Measurements from ENCODE around the gene GREB1. TPM values are rescaled to one million over a fixed set of nuclear protein-coding genes. Genes with fewer than 3 reads are reported as not detected.

GREB1 gene
- total and polyA plus RNA-seq, 2 donors, result 0.24 to 0.43 TPM

GRCh38 chr2:11507517-11507916, 26.3 kb upstream of the GREB1 start:
- Histone ChIP-seq H3K36me3 (ENCODE audit: control insufficient read depth in 2 of 2, insufficient read depth in 2 of 2, low read length in 1 of 2) (no peaks in the 10 kb centered on the region), H3K9me3 (ENCODE audit: control insufficient read depth in 2 of 2, insufficient read depth in 1 of 2, low read length in 1 of 2) (no peaks in the 10 kb centered on the region), H3K4me1 (ENCODE audit: control insufficient read depth in 2 of 2, insufficient read depth in 2 of 2, low read length in 2 of 2) (no peaks in the 10 kb centered on the region), H3K4me3 (ENCODE audit: low read length in 2 of 2) (no peak overlapping the region), H3K27me3 (ENCODE audit: control insufficient read depth in 2 of 2, insufficient read depth in 1 of 2, low read length in 1 of 2) (peaks cover 0 to 2% of the 10 kb centered on the region in 2 donors), H3K27ac (ENCODE audit: low read depth in 1 of 2, low read length in 1 of 2) (no peak overlapping the region)
- DNase-seq (ENCODE audit: low read depth in 6 of 9, low spot score in 9 of 9), result no peak
- 92% methylated on average over 2 of the region's 2 CpGs for WGBS

DNA sequence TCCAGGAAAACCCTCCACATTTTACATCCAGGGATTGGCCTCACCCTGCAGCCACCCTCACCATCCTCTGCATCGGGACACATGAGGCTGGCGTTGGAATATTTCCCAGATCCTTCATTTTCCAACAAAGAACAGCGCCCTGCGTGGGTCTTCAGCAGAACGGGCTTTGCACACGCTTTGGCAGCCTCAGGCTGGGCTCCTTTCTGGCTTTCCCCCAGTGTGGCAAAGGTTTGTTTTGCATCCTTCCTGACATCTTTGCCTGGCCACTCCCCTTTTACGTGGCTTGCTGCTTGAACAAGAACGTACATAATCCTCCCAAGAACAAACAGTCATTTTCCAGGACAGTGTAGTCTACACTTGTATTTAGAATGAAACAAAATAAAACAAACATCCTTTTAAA, 25.6 kb upstream of the GREB1 start:
- WGBS, result 89% methylated on average over 8 of the region's 8 CpGs
- Histone ChIP-seq H3K27me3 (ENCODE audit: control insufficient read depth in 2 of 2, insufficient read depth in 1 of 2, low read length in 1 of 2) (peaks cover 0 to 2% of the 10 kb centered on the region in 2 donors), H3K9me3 (ENCODE audit: control insufficient read depth in 2 of 2, insufficient read depth in 1 of 2, low read length in 1 of 2) (no peaks in the 10 kb centered on the region), H3K27ac (ENCODE audit: low read depth in 1 of 2, low read length in 1 of 2) (no peak overlapping the region), H3K4me3 (ENCODE audit: low read length in 2 of 2) (no peak overlapping the region), H3K36me3 (ENCODE audit: control insufficient read depth in 2 of 2, insufficient read depth in 2 of 2, low read length in 1 of 2) (no peaks in the 10 kb centered on the region), H3K4me1 (ENCODE audit: control insufficient read depth in 2 of 2, insufficient read depth in 2 of 2, low read length in 2 of 2) (no peaks in the 10 kb centered on the region)
- DNase-seq (ENCODE audit: low read depth in 6 of 9, low spot score in 9 of 9), result no peak

DNA sequence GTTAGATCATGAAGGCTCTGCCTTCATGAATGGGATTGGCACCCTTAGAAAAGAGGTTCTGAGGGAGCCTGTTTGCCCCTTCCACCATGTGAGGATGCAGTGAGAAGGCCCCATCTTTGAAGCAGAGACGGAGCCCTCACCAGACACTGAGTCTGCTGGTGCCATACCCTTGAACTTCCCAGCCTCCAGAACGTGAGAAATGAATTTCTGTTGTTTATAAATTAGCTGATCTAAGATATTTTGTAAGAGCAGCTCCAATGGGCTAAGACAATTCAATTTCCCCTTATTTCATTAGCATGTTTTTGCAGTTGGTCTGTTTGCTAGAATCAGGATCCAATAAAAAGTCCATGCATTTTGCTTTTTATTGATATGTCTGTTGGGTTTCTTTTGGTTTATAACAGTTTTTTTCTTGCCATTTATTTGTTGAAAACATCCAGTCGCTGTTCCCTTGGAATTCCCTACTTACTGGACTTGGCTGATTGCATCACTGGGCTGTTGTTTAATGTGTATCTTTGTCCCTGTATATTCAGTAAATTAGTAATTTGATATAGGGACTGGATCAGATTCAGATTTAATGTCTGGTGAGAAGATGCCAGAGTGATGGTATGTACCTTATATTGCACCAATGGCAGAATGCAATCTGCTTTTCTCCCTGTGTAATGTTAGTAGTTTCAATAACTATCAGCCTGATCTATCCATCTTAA, 24.0 kb upstream of the GREB1 start:
- no peak for DNase-seq (ENCODE audit: low read depth in 6 of 9, low spot score in 9 of 9)
- Histone ChIP-seq H3K4me3 (ENCODE audit: low read length in 2 of 2) (no peak overlapping the region), H3K4me1 (ENCODE audit: control insufficient read depth in 2 of 2, insufficient read depth in 2 of 2, low read length in 2 of 2) (no peaks in the 10 kb centered on the region), H3K27me3 (ENCODE audit: control insufficient read depth in 2 of 2, insufficient read depth in 1 of 2, low read length in 1 of 2) (peaks cover 0 to 2% of the 10 kb centered on the region in 2 donors), H3K36me3 (ENCODE audit: control insufficient read depth in 2 of 2, insufficient read depth in 2 of 2, low read length in 1 of 2) (no peaks in the 10 kb centered on the region), H3K27ac (ENCODE audit: low read depth in 1 of 2, low read length in 1 of 2) (no peak overlapping the region), H3K9me3 (ENCODE audit: control insufficient read depth in 2 of 2, insufficient read depth in 1 of 2, low read length in 1 of 2) (no peaks in the 10 kb centered on the region)
- WGBS, result 90% methylated on average over 3 of the region's 3 CpGs

DNA sequence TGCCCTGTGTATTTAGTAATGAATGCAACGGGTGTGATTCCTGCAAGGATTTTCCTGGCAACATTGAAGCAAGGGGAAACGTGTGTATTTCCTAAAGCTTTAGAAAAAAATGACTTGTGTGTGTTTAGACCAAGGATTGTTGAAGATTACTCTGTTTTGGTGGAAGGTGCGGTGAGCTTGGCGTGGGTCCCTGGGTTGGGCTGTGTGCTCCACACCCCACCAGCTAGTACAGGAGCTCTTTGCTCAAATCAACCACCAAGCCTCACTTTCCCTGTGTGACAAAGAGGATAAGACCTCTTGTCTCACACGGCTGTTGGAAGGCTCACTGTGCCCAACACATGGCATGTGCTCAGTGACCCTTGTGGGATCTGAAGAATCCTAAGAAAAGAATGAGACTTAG, 21.4 kb upstream of the GREB1 start:
- WGBS, result 91% methylated on average over 5 of the region's 5 CpGs
- no peak for DNase-seq (ENCODE audit: low read depth in 6 of 9, low spot score in 9 of 9)
- Histone ChIP-seq H3K27me3 (ENCODE audit: control insufficient read depth in 2 of 2, insufficient read depth in 1 of 2, low read length in 1 of 2) (peaks cover 0 to 4% of the 10 kb centered on the region in 2 donors), H3K9me3 (ENCODE audit: control insufficient read depth in 2 of 2, insufficient read depth in 1 of 2, low read length in 1 of 2) (no peaks in the 10 kb centered on the region), H3K36me3 (ENCODE audit: control insufficient read depth in 2 of 2, insufficient read depth in 2 of 2, low read length in 1 of 2) (no peaks in the 10 kb centered on the region), H3K27ac (ENCODE audit: low read depth in 1 of 2, low read length in 1 of 2) (no peak overlapping the region), H3K4me1 (ENCODE audit: control insufficient read depth in 2 of 2, insufficient read depth in 2 of 2, low read length in 2 of 2) (no peaks in the 10 kb centered on the region), H3K4me3 (ENCODE audit: low read length in 2 of 2) (no peak overlapping the region)

- H3K4me1 ChIP-seq (ENCODE audit: control insufficient read depth in 2 of 2, insufficient read depth in 2 of 2, low read length in 2 of 2), result no peaks in the 10 kb centered on the region
- H3K27me3 ChIP-seq (ENCODE audit: control insufficient read depth in 2 of 2, insufficient read depth in 1 of 2, low read length in 1 of 2), result peaks cover 0 to 4% of the 10 kb centered on the region in 2 donors
- no peaks in the 10 kb centered on the region for H3K9me3 ChIP-seq (ENCODE audit: control insufficient read depth in 2 of 2, insufficient read depth in 1 of 2, low read length in 1 of 2)
- H3K36me3 ChIP-seq (ENCODE audit: control insufficient read depth in 2 of 2, insufficient read depth in 2 of 2, low read length in 1 of 2), result no peaks in the 10 kb centered on the region
- no peak overlapping the region for H3K4me3 ChIP-seq (ENCODE audit: low read length in 2 of 2)
- no peak for DNase-seq (ENCODE audit: low read depth in 6 of 9, low spot score in 9 of 9)
- whole genome bisulfite sequencing, result 96% methylated on average over 5 of the region's 5 CpGs
- no peak overlapping the region for H3K27ac ChIP-seq (ENCODE audit: low read depth in 1 of 2, low read length in 1 of 2)
Observed at GRCh38 chr2:11513319-11513718, 20.5 kb upstream of the GREB1 start.

- Histone ChIP-seq H3K27ac (ENCODE audit: low read depth in 1 of 2, low read length in 1 of 2) (no peak overlapping the region), H3K4me3 (ENCODE audit: low read length in 2 of 2) (no peak overlapping the region), H3K36me3 (ENCODE audit: control insufficient read depth in 2 of 2, insufficient read depth in 2 of 2, low read length in 1 of 2) (no peaks in the 10 kb centered on the region), H3K27me3 (ENCODE audit: control insufficient read depth in 2 of 2, insufficient read depth in 1 of 2, low read length in 1 of 2) (peaks cover 0 to 4% of the 10 kb centered on the region in 2 donors), H3K4me1 (ENCODE audit: control insufficient read depth in 2 of 2, insufficient read depth in 2 of 2, low read length in 2 of 2) (no peaks in the 10 kb centered on the region), H3K9me3 (ENCODE audit: control insufficient read depth in 2 of 2, insufficient read depth in 1 of 2, low read length in 1 of 2) (no peaks in the 10 kb centered on the region)
- no peak for DNase-seq (ENCODE audit: low read depth in 6 of 9, low spot score in 9 of 9)
- 94% methylated on average over 3 of the region's 3 CpGs for WGBS
Observed at GRCh38 chr2:11514081-11514730, 19.6 kb upstream of the GREB1 start.

- Histone ChIP-seq H3K27me3 (ENCODE audit: control insufficient read depth in 2 of 2, insufficient read depth in 1 of 2, low read length in 1 of 2) (peaks cover 0 to 4% of the 10 kb centered on the region in 2 donors), H3K9me3 (ENCODE audit: control insufficient read depth in 2 of 2, insufficient read depth in 1 of 2, low read length in 1 of 2) (no peaks in the 10 kb centered on the region), H3K4me1 (ENCODE audit: control insufficient read depth in 2 of 2, insufficient read depth in 2 of 2, low read length in 2 of 2) (no peaks in the 10 kb centered on the region), H3K36me3 (ENCODE audit: control insufficient read depth in 2 of 2, insufficient read depth in 2 of 2, low read length in 1 of 2) (no peaks in the 10 kb centered on the region), H3K4me3 (ENCODE audit: low read length in 2 of 2) (no peak overlapping the region), H3K27ac (ENCODE audit: low read depth in 1 of 2, low read length in 1 of 2) (no peak overlapping the region)
- no peak for DNase-seq (ENCODE audit: low read depth in 6 of 9, low spot score in 9 of 9)
- WGBS, result 99% methylated on average over 6 of the region's 6 CpGs
Observed at GRCh38 chr2:11514904-11515303, 18.9 kb upstream of the GREB1 start.

DNA sequence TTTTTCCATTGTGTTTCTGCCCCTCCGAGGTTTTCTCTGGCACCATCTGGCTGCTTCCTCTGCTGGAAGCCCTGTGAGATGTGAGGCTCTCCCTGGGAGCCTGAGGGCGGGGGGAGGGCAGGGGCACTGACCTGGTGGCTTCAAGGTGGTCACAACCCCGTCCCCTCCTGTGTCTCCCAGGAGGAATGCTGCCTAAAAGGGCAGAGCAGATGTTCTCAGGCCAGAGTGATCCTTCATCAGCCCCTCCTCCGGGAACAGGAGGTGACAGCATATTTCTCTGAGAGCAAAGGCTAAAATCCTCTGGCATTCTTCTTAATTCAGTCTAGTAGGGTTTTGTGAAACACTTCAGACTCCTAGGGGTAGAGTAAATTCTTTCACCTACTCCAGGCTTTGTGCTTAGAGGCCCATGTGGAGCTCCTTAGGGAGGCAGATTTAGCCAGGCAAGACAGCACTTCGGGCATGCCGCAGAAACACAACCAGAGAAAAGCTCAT, 18.3 kb upstream of the GREB1 start:
- Histone ChIP-seq H3K4me3 (ENCODE audit: low read length in 2 of 2) (no peak overlapping the region), H3K27ac (ENCODE audit: low read depth in 1 of 2, low read length in 1 of 2) (no peak overlapping the region), H3K36me3 (ENCODE audit: control insufficient read depth in 2 of 2, insufficient read depth in 2 of 2, low read length in 1 of 2) (no peaks in the 10 kb centered on the region), H3K4me1 (ENCODE audit: control insufficient read depth in 2 of 2, insufficient read depth in 2 of 2, low read length in 2 of 2) (no peaks in the 10 kb centered on the region), H3K9me3 (ENCODE audit: control insufficient read depth in 2 of 2, insufficient read depth in 1 of 2, low read length in 1 of 2) (no peaks in the 10 kb centered on the region), H3K27me3 (ENCODE audit: control insufficient read depth in 2 of 2, insufficient read depth in 1 of 2, low read length in 1 of 2) (peaks cover 0 to 4% of the 10 kb centered on the region in 2 donors)
- 69% methylated on average over 6 of the region's 6 CpGs for WGBS
- no peak for DNase-seq (ENCODE audit: low read depth in 6 of 9, low spot score in 9 of 9)

- Histone ChIP-seq H3K4me3 (ENCODE audit: low read length in 2 of 2) (no peak overlapping the region), H3K9me3 (ENCODE audit: control insufficient read depth in 2 of 2, insufficient read depth in 1 of 2, low read length in 1 of 2) (no peaks in the 10 kb centered on the region), H3K36me3 (ENCODE audit: control insufficient read depth in 2 of 2, insufficient read depth in 2 of 2, low read length in 1 of 2) (no peaks in the 10 kb centered on the region), H3K4me1 (ENCODE audit: control insufficient read depth in 2 of 2, insufficient read depth in 2 of 2, low read length in 2 of 2) (no peaks in the 10 kb centered on the region), H3K27ac (ENCODE audit: low read depth in 1 of 2, low read length in 1 of 2) (no peak overlapping the region), H3K27me3 (ENCODE audit: control insufficient read depth in 2 of 2, insufficient read depth in 1 of 2, low read length in 1 of 2) (peaks cover 0 to 2% of the 10 kb centered on the region in 2 donors)
- no peak for DNase-seq (ENCODE audit: low read depth in 6 of 9, low spot score in 9 of 9)
- 96% methylated on average over 10 of the region's 10 CpGs for WGBS
Observed at GRCh38 chr2:11516984-11517648, 16.7 kb upstream of the GREB1 start.

All from thymus (tissue), 11 donors.